Coronary artery (tissue), 2 donors: ENCODE data around the gene DYNC1H1.

Experiments used
- DNase-seq: peaks from one replicate; pipeline ENCODE4 v3.0.0-alpha.2; 2017; ENCODE audit warnings: low spot score
- H3K27ac ChIP-seq, 2 donors: fragments of 200-600 bp; sonication (generic); one replicate each; pipeline ENCODE4 v1.5.1; 2016 to 2019
- H3K4me3 ChIP-seq: fragments of 200-600 bp; sonication (generic); 2 replicates; pipeline ENCODE4 v1.5.1; 2016; ENCODE audit warnings: mild to moderate bottlenecking, moderate library complexity
- CTCF ChIP-seq: fragments of 200-600 bp; sonication (generic); IDR thresholded peaks from one replicate; pipeline ENCODE4 v1.5.1; 2019; ENCODE audit warnings: antibody characterized with exemption

Gene DYNC1H1

DNA sequence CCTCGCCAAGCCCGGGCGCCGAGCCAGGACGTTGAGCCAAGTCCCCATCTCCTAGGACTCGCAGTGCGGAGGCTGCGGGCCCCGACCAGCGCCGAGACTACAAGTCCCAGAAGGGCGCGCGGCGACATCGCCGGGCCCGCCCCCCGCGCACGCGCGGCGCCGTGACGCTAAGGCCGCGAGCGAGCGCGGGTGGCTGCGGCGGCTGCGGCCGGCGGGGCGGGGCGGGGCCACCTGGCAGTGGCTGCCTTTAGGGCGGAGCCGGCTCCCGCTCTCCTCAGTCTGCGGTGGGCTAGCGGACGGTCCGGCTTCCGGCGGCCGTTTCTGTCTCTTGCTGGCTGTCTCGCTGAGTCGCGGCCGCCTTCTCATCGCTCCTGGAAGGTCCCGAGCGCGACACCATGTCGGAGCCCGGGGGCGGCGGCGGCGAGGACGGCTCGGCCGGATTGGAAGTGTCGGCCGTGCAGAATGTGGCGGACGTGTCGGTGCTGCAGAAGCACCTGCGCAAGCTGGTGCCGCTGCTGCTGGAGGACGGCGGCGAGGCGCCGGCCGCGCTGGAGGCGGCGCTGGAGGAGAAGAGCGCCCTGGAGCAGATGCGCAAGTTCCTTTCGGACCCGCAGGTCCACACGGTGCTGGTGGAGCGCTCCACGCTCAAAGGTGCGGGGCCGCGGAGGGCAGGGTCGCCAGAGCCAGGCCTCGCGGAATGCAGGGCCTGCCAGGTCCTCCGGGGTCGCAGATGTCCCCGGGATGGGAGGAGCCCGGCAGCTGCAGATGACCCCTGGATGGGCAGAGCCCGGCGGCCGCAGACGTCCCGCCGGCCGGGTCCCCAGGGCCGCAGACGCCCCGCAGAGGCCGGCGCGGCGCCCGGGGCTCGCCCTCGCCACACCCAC is at the start of gene DYNC1H1:
DYNC1H1 (plus strand) TSS at position 277 of the 884 bp plus-strand sequence; CDS start at position 396, 119 bp downstream.
- peak within 1 kb of the TSS; percentile 96 to 99 for H3K27ac ChIP-seq
- peak within 1 kb of the TSS; percentile 100 for H3K4me3 ChIP-seq
- TF ChIP-seq CTCF: no peak
- peak; percentile 95 for DNase-seq

DNA sequence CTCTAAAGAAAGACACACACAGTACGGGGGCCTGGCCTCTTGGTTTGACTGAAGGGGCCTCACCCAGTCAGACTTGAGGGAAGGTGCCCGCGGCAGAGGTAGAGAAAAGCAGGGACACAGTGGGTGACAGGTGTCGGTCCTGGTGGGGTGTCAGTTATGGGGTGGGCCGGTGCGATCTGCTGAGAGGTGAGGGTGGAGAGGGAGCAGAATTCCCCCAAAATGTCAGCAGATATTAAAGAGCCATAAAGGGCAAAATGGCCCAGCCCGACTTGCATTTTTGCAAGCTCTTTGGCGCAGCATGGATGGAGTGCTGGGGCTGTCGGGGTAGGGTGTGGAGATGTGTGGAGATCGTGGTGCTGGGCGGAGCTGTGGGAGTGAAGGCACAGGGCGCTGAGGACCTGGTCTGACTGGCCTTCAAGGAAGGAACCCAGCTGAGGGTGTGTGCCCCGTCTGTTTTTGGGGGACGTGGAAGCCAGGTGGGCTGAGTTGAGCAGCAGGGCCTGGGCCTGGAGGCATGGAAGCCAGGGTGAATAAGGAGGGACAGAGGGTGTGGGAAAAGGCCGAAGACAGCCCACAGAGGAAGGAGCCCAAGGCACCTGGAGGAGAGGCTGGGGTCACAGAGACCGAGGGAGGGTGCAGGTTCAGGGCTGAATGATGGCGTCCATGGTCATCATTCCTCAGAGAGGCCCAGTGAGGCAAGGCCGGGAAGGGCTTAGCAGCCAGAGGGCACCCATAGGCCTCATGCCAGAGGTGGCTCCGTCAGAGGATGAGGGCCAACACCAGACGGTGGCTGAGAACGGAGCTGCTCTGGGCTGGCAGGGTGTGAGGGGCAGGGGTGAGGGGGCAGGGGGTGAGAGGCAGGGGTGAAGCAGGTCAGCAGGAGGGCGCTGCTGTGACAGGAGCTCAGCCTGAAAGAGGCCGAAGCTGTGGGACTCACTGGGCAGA is 48.2 kb upstream of the DYNC1H1 start:
- Histone ChIP-seq H3K27ac (peak overlapping the region in 1 of 2 donors; percentile 41), H3K4me3 (no peak overlapping the region)
- DNase-seq: no peak
- TF ChIP-seq CTCF: no peak

DNA sequence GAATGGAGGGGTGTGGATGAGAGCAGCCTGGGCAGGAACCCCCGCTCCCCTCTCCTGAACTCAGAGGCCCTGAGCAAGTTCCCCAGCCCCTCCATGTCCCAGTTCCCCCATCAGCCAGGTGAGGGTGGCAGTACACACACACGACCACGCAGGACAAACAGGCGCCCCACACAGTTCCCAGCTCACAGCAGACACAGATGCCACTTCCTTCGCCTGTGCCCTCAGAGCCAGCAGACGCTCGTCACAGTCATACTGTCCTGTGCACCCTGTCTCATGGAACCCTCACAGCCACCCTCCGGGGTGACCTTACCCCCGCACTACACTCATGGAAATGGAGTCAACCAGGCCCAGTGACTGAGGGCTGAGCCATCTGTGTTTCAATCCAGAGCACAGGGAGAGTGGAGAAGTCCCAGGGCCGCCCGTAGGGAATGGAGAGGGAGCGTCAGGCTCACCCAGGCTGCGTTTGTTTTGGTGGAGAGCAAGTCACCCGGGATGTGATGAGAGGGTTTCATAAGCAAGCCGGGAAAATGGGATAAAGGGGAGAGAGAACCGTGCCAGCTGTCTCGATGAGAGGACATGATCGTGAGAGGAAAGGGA is 47.5 kb upstream of the DYNC1H1 start:
- no peak for TF ChIP-seq CTCF
- no peak overlapping the region for H3K4me3 ChIP-seq
- no peak for DNase-seq
- peak overlapping the region in 1 of 2 donors; percentile 41 for H3K27ac ChIP-seq

DNA sequence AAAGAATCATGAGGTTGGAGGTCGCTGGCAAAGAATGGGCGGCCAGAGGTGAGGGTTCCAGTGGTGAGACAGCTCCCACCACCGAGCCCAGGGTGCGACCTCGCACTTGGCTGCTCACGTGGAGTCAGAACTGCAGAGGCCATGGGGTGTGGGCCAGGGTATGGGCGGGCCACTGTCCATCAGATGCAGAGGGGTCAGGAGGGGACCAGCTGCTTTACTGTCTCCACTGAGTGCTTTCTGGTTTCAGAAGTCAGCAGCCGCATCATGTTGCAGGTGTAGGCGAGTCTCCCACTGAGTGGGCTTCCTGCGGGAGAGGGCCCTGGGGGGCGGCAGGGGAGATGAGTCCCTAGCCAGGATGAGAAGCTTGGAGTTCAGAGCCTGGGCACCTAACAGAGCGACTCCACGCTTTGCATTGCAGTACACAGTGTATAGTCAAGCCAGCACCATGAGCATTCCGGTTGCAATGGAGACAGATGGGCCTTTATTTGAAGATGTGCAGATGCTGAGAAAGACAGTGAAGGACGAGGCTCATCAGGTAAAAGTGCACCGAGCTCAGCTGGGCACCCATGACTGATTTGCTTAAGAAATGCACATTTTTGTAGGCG is 46.9 kb upstream of the DYNC1H1 start:
- no peak for DNase-seq
- no peak for TF ChIP-seq CTCF
- Histone ChIP-seq H3K4me3 (no peak overlapping the region), H3K27ac (no peak overlapping the region)

DNA sequence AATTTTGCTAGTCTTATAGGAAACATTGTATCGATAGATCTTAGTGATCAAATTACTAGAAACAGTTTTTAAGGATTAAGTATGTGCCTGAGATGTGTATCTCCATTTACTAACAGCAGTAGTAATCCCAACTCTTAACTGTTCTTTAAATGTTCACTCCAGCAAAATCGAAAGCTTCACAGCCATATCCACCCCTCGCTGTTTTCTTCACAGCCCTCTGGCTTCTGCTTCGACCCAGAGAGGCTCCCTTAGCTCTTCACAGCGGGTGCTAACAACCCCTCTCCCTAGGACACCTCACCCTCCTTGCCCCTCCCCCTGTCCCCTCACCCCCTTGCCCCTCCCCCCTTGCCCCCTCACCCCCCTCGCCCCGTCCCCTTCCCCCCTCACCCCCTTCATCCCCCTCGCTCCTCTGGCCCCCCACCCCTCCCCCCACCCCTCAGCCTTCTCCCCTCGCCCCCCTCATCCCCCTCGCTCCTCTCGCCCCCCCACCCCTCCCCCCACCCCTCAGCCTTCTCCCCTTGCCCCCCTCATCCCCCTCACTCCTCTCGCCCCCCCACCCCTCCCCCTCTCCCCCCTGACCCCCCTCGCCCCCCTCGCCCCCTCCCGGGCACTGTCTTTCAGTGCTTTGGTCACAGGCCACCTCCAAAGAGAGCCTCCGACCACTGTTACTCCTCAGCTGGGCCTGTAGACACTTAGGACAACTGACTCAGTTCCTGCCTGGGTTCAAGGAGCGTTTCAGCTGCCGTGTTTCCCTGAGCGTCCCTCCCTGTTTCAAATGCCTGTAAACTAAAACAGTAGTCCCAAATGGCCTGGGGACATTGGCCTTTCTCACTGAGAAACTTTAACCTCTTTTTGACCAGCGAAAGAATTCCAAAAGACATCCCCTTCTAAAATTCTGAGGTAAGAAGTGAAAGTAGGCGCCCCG is 46.0 kb upstream of the DYNC1H1 start:
- Histone ChIP-seq H3K27ac (no peak overlapping the region), H3K4me3 (no peak overlapping the region)
- DNase-seq: no peak
- no peak for TF ChIP-seq CTCF

DNA sequence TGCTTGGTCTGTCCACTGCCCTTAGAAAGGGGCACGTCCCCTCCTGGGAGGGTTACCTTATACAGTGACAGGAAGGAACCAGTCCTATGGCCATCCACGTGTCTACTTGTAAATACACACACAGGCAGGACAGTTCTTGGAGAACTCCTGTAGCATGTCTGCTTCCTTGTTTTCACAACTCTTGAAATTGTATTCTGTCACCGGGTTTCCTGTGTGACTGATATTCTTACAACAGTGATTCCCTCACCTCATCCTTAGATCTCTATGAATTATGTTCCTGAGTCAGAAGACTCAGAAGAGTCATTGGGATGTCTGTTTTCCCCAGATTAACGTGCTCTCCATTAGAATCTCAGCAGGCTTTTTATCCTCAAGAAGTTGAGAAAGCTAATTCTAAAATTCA is 44.1 kb upstream of the DYNC1H1 start:
- Histone ChIP-seq H3K27ac (no peak overlapping the region), H3K4me3 (no peak overlapping the region)
- TF ChIP-seq CTCF: no peak
- DNase-seq: no peak
